ENCODE measurements around the gene MRE11. TPM values are rescaled to one million over a fixed set of nuclear protein-coding genes. Genes with fewer than 3 reads are reported as not detected.

The MRE11 gene
- total and polyA plus RNA-seq, 9 of the 15 experiments (the other 6 are each of a cell fraction or from before 2014, with no cell fraction given): 18.3 to 45.2 (median 29.1) TPM

- Histone ChIP-seq H3K79me2 (ENCODE audit: control insufficient read depth, insufficient read depth, low read length) (no peaks in the 10 kb centered on the region), H3K4me1 (replicated peaks in 1 of 2; ENCODE audit: control insufficient read depth in 2 of 2, insufficient read depth in 2 of 2, low read length in 2 of 2) (peaks cover 0 to 7% of the 10 kb centered on the region in 2 experiments; a peak in 2 of 5 replicates), H4K20me1 (replicated peaks; ENCODE audit: control insufficient read depth, insufficient read depth, low read length) (no peaks in the 10 kb centered on the region), H3K36me3 (ENCODE audit: control insufficient read depth, insufficient read depth, low read length) (no peaks in the 10 kb centered on the region), H3K9ac (ENCODE audit: insufficient read depth in 1 of 2, low read depth in 2 of 2, low read length in 2 of 2) (no peak overlapping the region), H3K9me1 (ENCODE audit: control insufficient read depth, insufficient read depth, low read length) (no peaks in the 10 kb centered on the region), H3K27ac (ENCODE audit: extremely low read depth, low read depth, low read length) (no peak overlapping the region), H3K9me3 (replicated peaks; ENCODE audit: control insufficient read depth, insufficient read depth, low read depth, low read length) (no peaks in the 10 kb centered on the region), H2AFZ (ENCODE audit: low read depth, low read length) (no peak overlapping the region), H3K4me3 (no peak overlapping the region), H3K27me3 (ENCODE audit: control insufficient read depth in 2 of 2, insufficient read depth in 2 of 2, low read length in 2 of 2) (peaks cover 2 to 4% of the 10 kb centered on the region in 2 experiments; a peak in 2 of 5 replicates), H3K4me2 (ENCODE audit: insufficient read depth, low read length) (no peak overlapping the region)
- intact Hi-C loops (cut with micrococcal nuclease): no loop called here
- no peak for DNase-seq (ENCODE audit: extremely low read depth in 1 of 4, low spot score in 3 of 4)
- 0 out of 2 replicates have a peak, but pooled peaks have one; percentile 34 for TF ChIP-seq HBP1 (CRISPR knock-in tag; IDR thresholded peaks at IDR 0.05)
- TF ChIP-seq, protein P1, sequence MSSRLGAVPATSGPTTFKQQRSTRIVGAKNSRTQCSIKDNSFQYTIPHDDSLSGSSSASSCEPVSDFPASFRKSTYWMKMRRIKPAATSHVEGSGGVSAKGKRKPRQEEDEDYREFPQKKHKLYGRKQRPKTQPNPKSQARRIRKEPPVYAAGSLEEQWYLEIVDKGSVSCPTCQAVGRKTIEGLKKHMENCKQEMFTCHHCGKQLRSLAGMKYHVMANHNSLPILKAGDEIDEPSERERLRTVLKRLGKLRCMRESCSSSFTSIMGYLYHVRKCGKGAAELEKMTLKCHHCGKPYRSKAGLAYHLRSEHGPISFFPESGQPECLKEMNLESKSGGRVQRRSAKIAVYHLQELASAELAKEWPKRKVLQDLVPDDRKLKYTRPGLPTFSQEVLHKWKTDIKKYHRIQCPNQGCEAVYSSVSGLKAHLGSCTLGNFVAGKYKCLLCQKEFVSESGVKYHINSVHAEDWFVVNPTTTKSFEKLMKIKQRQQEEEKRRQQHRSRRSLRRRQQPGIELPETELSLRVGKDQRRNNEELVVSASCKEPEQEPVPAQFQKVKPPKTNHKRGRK (tag; IDR thresholded peaks at IDR 0.05): peak; percentile 63; the same call in 1 of the 2 replicates
- TF ChIP-seq, protein P2, sequence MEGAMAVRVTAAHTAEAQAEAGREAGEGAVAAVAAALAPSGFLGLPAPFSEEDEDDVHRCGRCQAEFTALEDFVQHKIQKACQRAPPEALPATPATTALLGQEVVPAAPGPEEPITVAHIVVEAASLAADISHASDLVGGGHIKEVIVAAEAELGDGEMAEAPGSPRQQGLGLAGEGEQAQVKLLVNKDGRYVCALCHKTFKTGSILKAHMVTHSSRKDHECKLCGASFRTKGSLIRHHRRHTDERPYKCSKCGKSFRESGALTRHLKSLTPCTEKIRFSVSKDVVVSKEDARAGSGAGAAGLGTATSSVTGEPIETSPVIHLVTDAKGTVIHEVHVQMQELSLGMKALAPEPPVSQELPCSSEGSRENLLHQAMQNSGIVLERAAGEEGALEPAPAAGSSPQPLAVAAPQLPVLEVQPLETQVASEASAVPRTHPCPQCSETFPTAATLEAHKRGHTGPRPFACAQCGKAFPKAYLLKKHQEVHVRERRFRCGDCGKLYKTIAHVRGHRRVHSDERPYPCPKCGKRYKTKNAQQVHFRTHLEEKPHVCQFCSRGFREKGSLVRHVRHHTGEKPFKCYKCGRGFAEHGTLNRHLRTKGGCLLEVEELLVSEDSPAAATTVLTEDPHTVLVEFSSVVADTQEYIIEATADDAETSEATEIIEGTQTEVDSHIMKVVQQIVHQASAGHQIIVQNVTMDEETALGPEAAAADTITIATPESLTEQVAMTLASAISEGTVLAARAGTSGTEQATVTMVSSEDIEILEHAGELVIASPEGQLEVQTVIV (CRISPR knock-in tag; IDR thresholded peaks at IDR 0.05; ENCODE audit: borderline replicate concordance): no peak
- no peak for TF ChIP-seq HNRNPL (IDR thresholded peaks at IDR 0.05; ENCODE audit: low read depth, low read length)
- TF ChIP-seq HMG20B (CRISPR knock-in tag; IDR thresholded peaks at IDR 0.05): no peak
- no peak for FAIRE-seq
- in situ Hi-C loops (cut with MboI): no loop called here
- BruUV-seq (replicated peaks): no TSS peak
- POLR2A ChIA-PET: no interaction called here
- 9% methylated on average over 1 of the region's 2 CpGs for WGBS (ENCODE audit: insufficient coverage, low coverage, missing lambda C conversion rate)
- CTCF ChIA-PET (ENCODE audit: low intra/inter-chr PET ratio): no interaction called here
- no peak for ATAC-seq
Measured at GRCh38 chr11:94515398-94515797, 21.8 kb upstream of the MRE11 start.

Measured in K562 (cell line).